ENCODE data around the gene ADAT1. TPM values are rescaled to one million over a fixed set of nuclear protein-coding genes. Genes with fewer than 3 reads are reported as not detected.
"Not testable (repeated sequence)": the region's sequence is repeated elsewhere in the genome, so short reads cannot be mapped to it uniquely, and the experiment has no call there.

ADAT1 gene
- total and polyA plus RNA-seq, 2 experiments from 2014 or later = 21.6 to 66.1 TPM

GRCh38 chr16:75593308-75593707, 29.8 kb downstream of the ADAT1 start:
- no peaks in the 10 kb centered on the region for H3K27me3 ChIP-seq
- no peaks in the 10 kb centered on the region for H3K9me3 ChIP-seq (ENCODE audit: low read depth)
- H3K27ac ChIP-seq = no peak overlapping the region
- TF ChIP-seq CTCF (IDR thresholded peaks at IDR 0.05; ENCODE audit: low read depth, low read length) = no peak
- no peak overlapping the region for H3K4me3 ChIP-seq
- no peaks in the 10 kb centered on the region for H3K36me3 ChIP-seq
- peaks cover 17% of the 10 kb centered on the region for H3K4me1 ChIP-seq (ENCODE audit: low read depth)
- DNase-seq (ENCODE audit: low read depth in 1 of 2, low spot score in 1 of 2) = no peak

GRCh38 chr16:75591927-75592326, 31.2 kb downstream of the ADAT1 start:
- peak in 1 of 2 donors; percentile 46 for DNase-seq (ENCODE audit: low read depth in 1 of 2, low spot score in 1 of 2)
- H3K4me3 ChIP-seq; H3K27ac ChIP-seq; H3K27me3 ChIP-seq; H3K36me3 ChIP-seq; H3K9me3 ChIP-seq (ENCODE audit: low read depth): not testable (repeated sequence)
- H3K4me1 ChIP-seq (ENCODE audit: low read depth) = peaks cover 17% of the 10 kb centered on the region

- Histone ChIP-seq H3K27ac (peak overlapping the region; percentile 85), H3K4me1 (ENCODE audit: low read depth) (peaks cover 17% of the 10 kb centered on the region), H3K36me3 (no peaks in the 10 kb centered on the region), H3K9me3 (ENCODE audit: low read depth) (no peaks in the 10 kb centered on the region), H3K4me3 (no peak overlapping the region), H3K27me3 (no peaks in the 10 kb centered on the region)
- peak; percentile 26 for TF ChIP-seq CTCF (IDR thresholded peaks at IDR 0.05; ENCODE audit: low read depth, low read length)
- DNase-seq (ENCODE audit: low read depth in 1 of 2, low spot score in 1 of 2) = peak; percentile 72 to 84
Observed at GRCh38 chr16:75590920-75591843, 31.9 kb downstream of the ADAT1 start.

DNA sequence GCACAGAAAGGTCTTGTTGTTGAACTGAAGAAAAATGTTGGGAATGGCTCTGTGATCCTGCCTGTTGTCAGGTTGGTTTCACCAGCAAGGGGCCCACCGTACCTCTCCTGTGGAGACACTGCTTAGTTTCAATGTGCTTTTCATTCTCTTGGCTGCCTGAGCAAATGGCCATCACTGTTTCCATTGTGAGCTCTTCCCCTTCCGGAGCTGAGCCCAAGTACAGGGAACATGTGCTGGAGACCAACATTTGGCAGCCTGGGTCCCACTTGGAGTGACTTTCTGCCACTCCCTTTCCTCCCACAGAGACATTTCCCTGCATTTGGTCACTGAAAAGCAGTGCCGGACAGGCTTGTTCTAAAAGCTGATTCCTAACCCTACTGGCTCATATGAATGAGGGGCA, 33.8 kb downstream of the ADAT1 start:
- Histone ChIP-seq H3K4me1 (ENCODE audit: low read depth) (peaks cover 17% of the 10 kb centered on the region), H3K27me3 (no peaks in the 10 kb centered on the region), H3K36me3 (no peaks in the 10 kb centered on the region), H3K9me3 (ENCODE audit: low read depth) (no peaks in the 10 kb centered on the region), H3K4me3 (no peak overlapping the region), H3K27ac (no peak overlapping the region)
- no peak for TF ChIP-seq CTCF (IDR thresholded peaks at IDR 0.05; ENCODE audit: low read depth, low read length)
- no peak for DNase-seq (ENCODE audit: low read depth in 1 of 2, low spot score in 1 of 2)

- TF ChIP-seq CTCF (IDR thresholded peaks at IDR 0.05; ENCODE audit: low read depth, low read length) = no peak
- Histone ChIP-seq H3K27ac (no peak overlapping the region), H3K4me1 (ENCODE audit: low read depth) (peaks cover 17% of the 10 kb centered on the region), H3K27me3 (no peaks in the 10 kb centered on the region), H3K9me3 (ENCODE audit: low read depth) (no peaks in the 10 kb centered on the region), H3K36me3 (no peaks in the 10 kb centered on the region), H3K4me3 (no peak overlapping the region)
- DNase-seq (ENCODE audit: low read depth in 1 of 2, low spot score in 1 of 2) = no peak
Observed at GRCh38 chr16:75588716-75589115, 34.4 kb downstream of the ADAT1 start.

DNA sequence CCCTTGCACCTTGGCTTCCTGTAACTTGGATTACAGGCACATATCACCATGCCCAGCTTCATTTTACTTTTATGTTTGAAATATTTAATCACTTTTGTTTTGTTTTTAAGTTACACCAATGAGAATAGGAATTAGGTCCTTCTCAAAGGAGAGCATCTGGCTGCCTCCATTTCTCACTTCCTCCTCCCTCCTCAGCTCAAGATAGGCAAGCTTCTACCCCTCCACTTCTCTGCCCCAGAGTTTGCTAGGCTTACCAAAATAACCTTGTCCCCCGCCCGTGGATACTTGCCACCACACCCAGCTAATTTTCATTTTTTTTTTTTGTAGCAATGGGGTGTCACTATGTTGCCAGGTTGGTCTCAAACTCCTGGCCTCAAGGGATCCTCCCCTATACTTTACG, 39.0 kb downstream of the ADAT1 start:
- H3K27me3 ChIP-seq = no peaks in the 10 kb centered on the region
- no peaks in the 10 kb centered on the region for H3K4me1 ChIP-seq (ENCODE audit: low read depth)
- no peak for TF ChIP-seq CTCF (IDR thresholded peaks at IDR 0.05; ENCODE audit: low read depth, low read length)
- no peak overlapping the region for H3K4me3 ChIP-seq
- no peak overlapping the region for H3K27ac ChIP-seq
- H3K36me3 ChIP-seq = peaks cover 5% of the 10 kb centered on the region
- DNase-seq (ENCODE audit: low read depth in 1 of 2, low spot score in 1 of 2) = no peak
- no peaks in the 10 kb centered on the region for H3K9me3 ChIP-seq (ENCODE audit: low read depth)

Measured in cardiac muscle cell (in vitro differentiated cells and primary cell).